ENCODE measurements around the gene RALGAPA1. TPM values are rescaled to one million over a fixed set of nuclear protein-coding genes. Genes with fewer than 3 reads are reported as not detected.

RALGAPA1 gene
- total and polyA plus RNA-seq, 2 donors from 2014 or later = 13.3 to 78.7 TPM

GRCh38 chr14:35532783-35533356 lies 276.2 kb downstream of the RALGAPA1 start:
- Histone ChIP-seq H3K36me3 (ENCODE audit: control insufficient read depth in 2 of 3, insufficient read depth in 3 of 3, low read length in 3 of 3) (no peaks in the 10 kb centered on the region), H3K4me3 (ENCODE audit: low read length in 3 of 3) (peak overlapping the region in 2 of 3 donors; percentile 25 to 52), H3K27me3 (ENCODE audit: control insufficient read depth, insufficient read depth, low read length) (peaks cover 29% of the 10 kb centered on the region), H3K9me3 (ENCODE audit: control insufficient read depth in 2 of 3, insufficient read depth in 1 of 3, low read length in 3 of 3) (no peaks in the 10 kb centered on the region), H3K9ac (ENCODE audit: low read length in 3 of 3) (no peak overlapping the region), H3K27ac (ENCODE audit: low read depth in 2 of 2, low read length in 2 of 2) (no peak overlapping the region), H3K4me1 (ENCODE audit: control insufficient read depth in 2 of 3, insufficient read depth in 2 of 3, low read depth in 1 of 3, low read length in 3 of 3) (peaks cover 0 to 15% (median 7%) of the 10 kb centered on the region in 3 donors)
- FAIRE-seq (no peak), DNase-seq (peak in 1 of 5 donors; percentile 24)
- intact Hi-C loops (cut with DNase I) = no loop called here
- TF ChIP-seq, protein P1, sequence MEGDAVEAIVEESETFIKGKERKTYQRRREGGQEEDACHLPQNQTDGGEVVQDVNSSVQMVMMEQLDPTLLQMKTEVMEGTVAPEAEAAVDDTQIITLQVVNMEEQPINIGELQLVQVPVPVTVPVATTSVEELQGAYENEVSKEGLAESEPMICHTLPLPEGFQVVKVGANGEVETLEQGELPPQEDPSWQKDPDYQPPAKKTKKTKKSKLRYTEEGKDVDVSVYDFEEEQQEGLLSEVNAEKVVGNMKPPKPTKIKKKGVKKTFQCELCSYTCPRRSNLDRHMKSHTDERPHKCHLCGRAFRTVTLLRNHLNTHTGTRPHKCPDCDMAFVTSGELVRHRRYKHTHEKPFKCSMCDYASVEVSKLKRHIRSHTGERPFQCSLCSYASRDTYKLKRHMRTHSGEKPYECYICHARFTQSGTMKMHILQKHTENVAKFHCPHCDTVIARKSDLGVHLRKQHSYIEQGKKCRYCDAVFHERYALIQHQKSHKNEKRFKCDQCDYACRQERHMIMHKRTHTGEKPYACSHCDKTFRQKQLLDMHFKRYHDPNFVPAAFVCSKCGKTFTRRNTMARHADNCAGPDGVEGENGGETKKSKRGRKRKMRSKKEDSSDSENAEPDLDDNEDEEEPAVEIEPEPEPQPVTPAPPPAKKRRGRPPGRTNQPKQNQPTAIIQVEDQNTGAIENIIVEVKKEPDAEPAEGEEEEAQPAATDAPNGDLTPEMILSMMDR (IDR thresholded peaks at IDR 0.05; ENCODE audit: borderline replicate concordance, extremely low read depth, insufficient read depth) = no peak

- FAIRE-seq = no peak
- peaks cover 0 to 15% (median 7%) of the 10 kb centered on the region in 3 donors for H3K4me1 ChIP-seq (ENCODE audit: control insufficient read depth in 2 of 3, insufficient read depth in 2 of 3, low read depth in 1 of 3, low read length in 3 of 3)
- no peak overlapping the region for H3K4me3 ChIP-seq (ENCODE audit: low read length in 3 of 3)
- H3K27me3 ChIP-seq (ENCODE audit: control insufficient read depth, insufficient read depth, low read length) = peaks cover 29% of the 10 kb centered on the region
- TF ChIP-seq, protein P1 (IDR thresholded peaks at IDR 0.05; ENCODE audit: borderline replicate concordance, extremely low read depth, insufficient read depth) = no peak
- DNase-seq = no peak
- H3K9ac ChIP-seq (ENCODE audit: low read length in 3 of 3) = no peak overlapping the region
- intact Hi-C loops (cut with DNase I) = no loop called here
- H3K27ac ChIP-seq (ENCODE audit: low read depth in 2 of 2, low read length in 2 of 2) = no peak overlapping the region
- H3K36me3 ChIP-seq (ENCODE audit: control insufficient read depth in 2 of 3, insufficient read depth in 3 of 3, low read length in 3 of 3) = no peaks in the 10 kb centered on the region
- no peaks in the 10 kb centered on the region for H3K9me3 ChIP-seq (ENCODE audit: control insufficient read depth in 2 of 3, insufficient read depth in 1 of 3, low read length in 3 of 3)
These were observed 276.9 kb downstream of the RALGAPA1 start for GRCh38 chr14:35531960-35532747.

GRCh38 chr14:35526962-35527361 lies 282.1 kb downstream of the RALGAPA1 start:
- TF ChIP-seq, protein P1 (IDR thresholded peaks at IDR 0.05; ENCODE audit: borderline replicate concordance, extremely low read depth, insufficient read depth) = no peak
- no peaks in the 10 kb centered on the region for H3K36me3 ChIP-seq (ENCODE audit: control insufficient read depth in 2 of 3, insufficient read depth in 3 of 3, low read length in 3 of 3)
- intact Hi-C loops (cut with DNase I) = no loop called here
- no peak overlapping the region for H3K4me3 ChIP-seq (ENCODE audit: low read length in 3 of 3)
- no peak overlapping the region for H3K9ac ChIP-seq (ENCODE audit: low read length in 3 of 3)
- DNase-seq (no peak), FAIRE-seq (no peak)
- no peaks in the 10 kb centered on the region for H3K9me3 ChIP-seq (ENCODE audit: control insufficient read depth in 2 of 3, insufficient read depth in 1 of 3, low read length in 3 of 3)
- no peak overlapping the region for H3K27ac ChIP-seq (ENCODE audit: low read depth in 2 of 2, low read length in 2 of 2)
- peaks cover 15% of the 10 kb centered on the region for H3K27me3 ChIP-seq (ENCODE audit: control insufficient read depth, insufficient read depth, low read length)
- no peaks in the 10 kb centered on the region for H3K4me1 ChIP-seq (ENCODE audit: control insufficient read depth in 2 of 3, insufficient read depth in 2 of 3, low read depth in 1 of 3, low read length in 3 of 3)
